Adrenal gland (tissue), 5 donors: ENCODE data around the gene RCOR1.

ENCODE experiments used
- CTCF ChIP-seq, 6 experiments: fragments of 450-650 bp in 4 of 6; fragments of 200-600 bp in 2 of 6; sonication (generic) in 1 of 6; IDR thresholded peaks; 1 replicate in 5 of 6; 2 replicates in 1 of 6; pipeline versions ENCODE4 v1.5.1 to v1.8.0; 2016 to 2021; ENCODE audit warnings: antibody characterized with exemption in 6 of 6, mild to moderate bottlenecking in 2 of 6, moderate library complexity in 1 of 6
- POLR2A ChIP-seq, 2 donors: fragments of 450-650 bp; IDR thresholded peaks; one replicate each; pipeline ENCODE4 v1.6.1; 2017; ENCODE audit warnings: antibody characterized with exemption in 2 of 2, mild to moderate bottlenecking in 2 of 2, moderate library complexity in 1 of 2
- donor health status: DM: no; HTN: no; CAD: no.

GRCh38 chr14:102668291-102668873, 75.9 kb downstream of the RCOR1 start:
- TF ChIP-seq CTCF (IDR thresholded peaks at IDR 0.05), result no peak
- TF ChIP-seq POLR2A (IDR thresholded peaks at IDR 0.05), result no peak
